ENCODE measurements around the gene FOXP2. TPM values are rescaled to one million over a fixed set of nuclear protein-coding genes. Genes with fewer than 3 reads are reported as not detected.

The FOXP2 gene
- total and polyA plus RNA-seq, 9 of the 15 experiments (the other 6 are each of a cell fraction or from before 2014, with no cell fraction given) = not detected

DNA sequence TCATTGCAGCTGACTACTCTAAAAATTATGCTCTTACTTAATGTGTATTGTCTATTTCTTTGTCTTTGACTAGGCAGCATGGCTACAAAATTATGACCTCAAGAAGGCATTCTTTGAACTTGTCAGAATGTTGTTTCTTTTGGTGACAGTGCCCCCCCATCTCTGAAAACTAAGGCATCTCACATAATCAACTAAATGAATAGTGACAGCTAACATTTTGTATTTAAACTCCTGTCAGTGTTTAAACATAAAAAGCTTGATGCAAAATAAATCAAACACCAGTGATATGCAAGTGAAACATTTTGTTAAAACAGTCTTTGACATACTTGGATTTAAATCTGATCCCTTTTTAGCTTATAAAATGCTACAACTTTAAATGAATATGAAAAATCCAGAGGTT lies 233.5 kb downstream of the FOXP2 start:
- Histone ChIP-seq H3K36me3 (ENCODE audit: control insufficient read depth, insufficient read depth, low read length) (no peaks in the 10 kb centered on the region), H2AFZ (ENCODE audit: low read depth, low read length) (no peak overlapping the region), H3K4me2 (ENCODE audit: insufficient read depth, low read length) (no peak overlapping the region), H3K27ac (ENCODE audit: extremely low read depth, low read depth, low read length) (no peak overlapping the region), H3K9ac (ENCODE audit: insufficient read depth in 1 of 2, low read depth in 2 of 2, low read length in 2 of 2) (no peak overlapping the region), H3K9me3 (replicated peaks; ENCODE audit: control insufficient read depth, insufficient read depth, low read depth, low read length) (no peaks in the 10 kb centered on the region), H4K20me1 (replicated peaks; ENCODE audit: control insufficient read depth, insufficient read depth, low read length) (no peaks in the 10 kb centered on the region), H3K4me1 (replicated peaks in 1 of 2; ENCODE audit: control insufficient read depth in 2 of 2, insufficient read depth in 2 of 2, low read length in 2 of 2) (no peaks in the 10 kb centered on the region), H3K27me3 (ENCODE audit: control insufficient read depth in 2 of 2, insufficient read depth in 2 of 2, low read length in 2 of 2) (no peaks in the 10 kb centered on the region), H3K4me3 (no peak overlapping the region), H3K9me1 (ENCODE audit: control insufficient read depth, insufficient read depth, low read length) (no peaks in the 10 kb centered on the region), H3K79me2 (ENCODE audit: control insufficient read depth, insufficient read depth, low read length) (no peaks in the 10 kb centered on the region)
- intact Hi-C loops (cut with micrococcal nuclease) (no loop called here), in situ Hi-C loops (cut with MboI) (no loop called here)
- BruUV-seq (replicated peaks) = no TSS peak
- ChIA-PET POLR2A (no interaction called here), CTCF (ENCODE audit: low intra/inter-chr PET ratio) (no interaction called here)
- no peak for DNase-seq (ENCODE audit: extremely low read depth in 1 of 4, low spot score in 3 of 4)
- FAIRE-seq = no peak
- ATAC-seq = no peak
- TF ChIP-seq GTF2F1 (IDR thresholded peaks at IDR 0.05; ENCODE audit: low read depth, low read length) (no peak), ZNF584 (CRISPR knock-in tag; IDR thresholded peaks at IDR 0.05; ENCODE audit: low read depth) (no peak), ZNF644 (tag; IDR thresholded peaks at IDR 0.05; ENCODE audit: low read depth) (no peak), GATA2 (CRISPR knock-in tag; IDR thresholded peaks at IDR 0.05) (no peak), XRCC3 (IDR thresholded peaks at IDR 0.05) (no peak), RBBP5 (IDR thresholded peaks at IDR 0.05; ENCODE audit: borderline replicate concordance, insufficient read depth, low read length, poor library complexity, severe bottlenecking) (no peak), L3MBTL2 (IDR thresholded peaks at IDR 0.05) (no peak), ZNF217 (CRISPR knock-in tag; IDR thresholded peaks at IDR 0.05) (no peak), CBX1 (IDR thresholded peaks at IDR 0.05; ENCODE audit: low read depth) (no peak), NR4A1 (CRISPR knock-in tag; IDR thresholded peaks at IDR 0.05) (no peak), NR4A1 (tag; IDR thresholded peaks at IDR 0.05) (no peak), HIVEP1 (CRISPR knock-in tag; IDR thresholded peaks at IDR 0.05) (no peak), SRSF3 (IDR thresholded peaks at IDR 0.05; ENCODE audit: insufficient read depth, low read length) (no peak), ZNF146 (CRISPR knock-in tag; IDR thresholded peaks at IDR 0.05; ENCODE audit: unreplicated experiment) (no peak)
- TF ChIP-seq, protein P1, sequence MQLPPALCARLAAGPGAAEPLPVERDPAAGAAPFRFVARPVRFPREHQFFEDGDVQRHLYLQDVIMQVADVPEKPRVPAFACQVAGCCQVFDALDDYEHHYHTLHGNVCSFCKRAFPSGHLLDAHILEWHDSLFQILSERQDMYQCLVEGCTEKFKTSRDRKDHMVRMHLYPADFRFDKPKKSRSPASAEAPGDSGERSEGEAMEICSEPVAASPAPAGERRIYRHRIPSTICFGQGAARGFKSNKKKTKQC (CRISPR knock-in tag; IDR thresholded peaks at IDR 0.05) = no peak
- TF ChIP-seq, protein P2, sequence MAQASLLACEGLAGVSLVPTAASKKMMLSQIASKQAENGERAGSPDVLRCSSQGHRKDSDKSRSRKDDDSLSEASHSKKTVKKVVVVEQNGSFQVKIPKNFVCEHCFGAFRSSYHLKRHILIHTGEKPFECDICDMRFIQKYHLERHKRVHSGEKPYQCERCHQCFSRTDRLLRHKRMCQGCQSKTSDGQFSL (CRISPR knock-in tag; IDR thresholded peaks at IDR 0.05) = no peak
- TF ChIP-seq, protein P2 (tag; IDR thresholded peaks at IDR 0.05) = no peak
